NCI-H187 treated with DMSO at 0.1 percent for 48 hours (cell line): ENCODE results near the gene VSNL1.
"Not testable (repeated sequence)": the region's sequence is repeated elsewhere in the genome, so short reads cannot be mapped to it uniquely, and the experiment has no call there.

ENCODE experiments used
- DNase-seq: peaks from one replicate; lab custom pipeline; 2025; lab: John Stamatoyannopoulos, UW

VSNL1 gene

GRCh38 chr2:17542471-17542870 is 2.0 kb downstream of the VSNL1 start:
- no peak for DNase-seq

GRCh38 chr2:17543131-17543660 is 2.7 kb downstream of the VSNL1 start:
- no peak for DNase-seq

DNA sequence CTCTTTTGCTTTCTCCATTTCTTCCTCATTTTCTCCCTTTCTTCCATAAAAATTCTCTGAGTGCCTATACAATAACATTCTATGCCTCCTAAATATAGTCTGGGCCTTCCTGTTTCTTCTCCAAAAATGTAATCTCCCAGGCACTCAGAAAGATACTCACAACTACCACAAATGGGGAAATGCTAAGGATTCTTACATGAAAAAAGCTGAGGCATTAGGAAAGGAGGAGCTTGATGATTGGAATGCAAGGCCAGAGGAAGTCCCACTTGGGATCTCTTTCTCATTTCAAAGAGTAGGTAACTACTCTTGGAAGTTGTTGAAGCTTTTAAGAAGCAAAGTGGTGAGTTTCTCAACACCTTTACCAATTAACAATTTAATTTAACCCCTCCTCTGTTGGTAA is 3.4 kb downstream of the VSNL1 start:
- no peak for DNase-seq

- DNase-seq = no peak
These were observed 3.8 kb downstream of the VSNL1 start for GRCh38 chr2:17544256-17544655.

GRCh38 chr2:17545680-17546613 is 5.5 kb downstream of the VSNL1 start:
- DNase-seq = no peak

- DNase-seq = no peak
These were observed 6.7 kb downstream of the VSNL1 start for GRCh38 chr2:17547237-17547636.

DNA sequence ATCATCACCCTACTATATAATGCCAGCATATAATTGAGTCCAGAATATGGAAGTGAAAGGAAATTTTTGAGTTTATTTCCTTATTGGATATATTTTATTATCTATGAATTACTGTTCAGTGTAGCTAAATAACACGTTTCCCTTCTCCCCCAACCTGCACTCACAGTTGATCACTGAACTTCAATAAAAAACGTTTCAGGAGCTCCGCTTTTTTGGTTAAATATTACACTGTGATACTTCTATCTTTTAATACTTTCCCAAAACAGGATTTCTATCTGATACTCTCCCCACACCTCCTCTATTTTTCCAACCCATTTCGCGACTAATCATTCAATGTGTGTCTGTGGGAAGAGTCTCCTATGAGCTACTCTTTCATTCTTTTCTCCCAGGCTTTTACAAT is 7.2 kb downstream of the VSNL1 start:
- DNase-seq = no peak

- no peak for DNase-seq
These were observed 10.4 kb downstream of the VSNL1 start for GRCh38 chr2:17550907-17551306.

DNA sequence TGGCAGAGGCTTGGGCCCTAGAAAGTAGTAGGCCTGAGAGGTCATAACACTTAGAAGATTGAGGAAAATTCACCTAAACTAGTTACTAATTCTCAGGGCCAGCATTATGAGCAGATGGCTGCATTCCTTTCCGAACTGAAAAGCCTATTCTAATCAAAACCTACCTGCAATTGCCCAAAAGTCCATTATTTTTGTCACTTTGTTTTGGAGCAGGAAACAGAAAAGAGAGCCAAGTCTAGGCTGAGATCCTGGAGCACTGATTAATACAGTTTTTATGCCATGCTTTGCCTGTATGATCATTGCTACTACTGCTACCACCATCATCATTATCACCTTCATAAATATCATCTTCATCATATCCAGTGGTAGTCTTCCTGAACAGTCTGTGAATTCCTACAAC is 14.7 kb downstream of the VSNL1 start:
- no peak for DNase-seq

DNA sequence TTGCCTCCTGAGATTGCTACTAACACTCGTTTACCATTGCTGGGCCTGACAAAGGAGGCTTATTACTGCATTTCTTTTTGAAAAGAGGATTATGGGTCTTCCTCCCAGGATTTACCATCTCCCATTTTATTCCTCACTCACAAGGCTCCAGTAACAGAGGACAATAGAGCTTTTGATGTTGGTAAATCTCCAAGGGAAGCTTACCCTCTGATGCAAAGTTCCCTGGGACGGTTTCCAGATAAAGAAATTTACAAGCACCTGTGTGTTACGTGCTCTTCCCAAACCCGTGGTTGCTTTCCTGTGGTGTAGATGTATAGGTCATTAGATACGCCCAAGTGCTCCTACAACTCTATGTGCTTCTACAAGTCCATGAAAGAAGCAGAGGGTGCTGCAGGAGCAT is 17.1 kb downstream of the VSNL1 start:
- DNase-seq = no peak

DNA sequence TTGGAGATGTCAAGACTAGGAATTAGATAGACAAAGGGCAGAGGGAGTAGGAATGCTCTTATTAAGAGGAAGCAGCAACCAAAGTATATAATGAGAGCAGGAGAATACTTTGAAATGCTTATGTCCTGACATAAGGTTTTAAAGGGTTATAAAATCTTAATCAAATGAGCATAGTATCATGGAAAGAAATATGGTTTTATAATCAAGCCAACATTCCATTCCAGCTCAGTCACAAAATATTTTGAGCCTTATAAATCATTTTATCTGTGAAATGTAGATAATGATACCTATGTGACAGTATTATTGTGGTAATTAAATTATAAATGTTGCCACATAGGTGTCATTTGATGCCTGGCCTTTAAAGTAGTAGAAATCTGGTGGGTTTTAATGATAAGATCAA is 17.6 kb downstream of the VSNL1 start:
- DNase-seq = no peak

- no peak for DNase-seq
These were observed 18.4 kb downstream of the VSNL1 start for GRCh38 chr2:17558878-17559277.

GRCh38 chr2:17565726-17566125 is 25.2 kb downstream of the VSNL1 start:
- not testable (repeated sequence) for DNase-seq

DNA sequence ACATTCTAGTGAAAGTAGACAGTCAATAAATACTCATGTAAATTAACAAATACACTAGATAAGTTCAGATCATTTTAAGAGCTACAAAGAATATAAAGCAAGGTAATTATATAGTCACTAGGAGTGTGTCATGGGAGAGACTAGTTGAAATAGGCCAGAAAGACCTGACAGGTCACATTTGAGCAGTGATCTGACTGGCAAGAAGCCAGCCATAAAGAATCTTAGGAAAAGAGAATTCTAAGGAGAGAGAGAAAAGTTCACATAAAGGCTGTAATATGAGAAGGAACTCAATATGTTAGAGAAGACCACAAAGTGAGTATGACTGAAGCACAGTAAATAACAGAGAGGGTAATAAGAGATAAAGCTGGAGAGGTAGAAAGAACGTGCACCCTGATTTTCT is 31.2 kb downstream of the VSNL1 start:
- no peak for DNase-seq

GRCh38 chr2:17573085-17573803 is 32.7 kb downstream of the VSNL1 start:
- DNase-seq = no peak

DNA sequence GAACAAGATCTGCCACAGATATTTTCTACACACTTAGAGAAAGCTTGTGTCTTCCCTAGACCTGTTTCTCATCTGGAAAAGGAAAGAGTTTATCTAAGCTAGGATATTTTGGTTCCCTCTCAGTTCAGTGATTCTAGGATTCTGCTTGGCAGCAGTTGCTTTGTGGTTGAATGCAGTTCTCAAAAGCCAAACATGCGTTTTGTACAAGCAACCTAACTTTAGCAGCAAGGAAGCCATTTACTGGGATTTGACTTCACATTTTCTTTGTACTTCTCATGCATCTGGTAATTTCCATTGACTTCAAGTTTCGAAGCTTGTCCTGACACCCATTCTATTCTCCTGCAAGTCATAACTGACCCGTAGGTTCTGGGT is 33.3 kb downstream of the VSNL1 start:
- DNase-seq = no peak

GRCh38 chr2:17574406-17575073 is 34.0 kb downstream of the VSNL1 start:
- no peak for DNase-seq

- no peak for DNase-seq
These were observed 36.3 kb downstream of the VSNL1 start for GRCh38 chr2:17576802-17577201.

- DNase-seq = no peak
These were observed 38.0 kb downstream of the VSNL1 start for GRCh38 chr2:17578466-17578928.

GRCh38 chr2:17579605-17580318 is 39.3 kb downstream of the VSNL1 start:
- DNase-seq = no peak

DNA sequence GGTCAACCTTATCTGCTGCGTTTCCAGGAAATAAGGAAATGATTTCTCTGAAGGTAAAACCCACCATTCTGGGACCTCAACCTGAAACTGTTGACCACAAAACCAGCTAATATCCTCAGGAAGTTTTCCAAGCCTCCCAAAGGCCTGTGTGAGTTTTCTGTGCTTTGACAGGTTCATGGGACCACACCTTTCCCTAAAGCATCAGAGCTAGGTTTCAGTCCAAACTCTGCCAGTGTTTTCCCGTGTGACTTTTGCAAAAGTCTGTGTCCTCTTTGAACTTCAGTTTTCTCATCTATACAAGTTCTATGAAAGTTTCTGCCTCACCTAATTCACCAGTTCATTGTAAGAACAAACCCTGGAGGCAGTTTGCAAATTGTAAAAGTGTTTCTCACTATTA is 39.8 kb downstream of the VSNL1 start:
- no peak for DNase-seq

GRCh38 chr2:17581831-17582230 is 41.3 kb downstream of the VSNL1 start:
- DNase-seq = no peak
